HepG2 (cell line): ENCODE measurements around the gene CALCA.

Experiments used
- CREB3 ChIP-seq: sonication (generic); formaldehyde crosslinking; IDR thresholded peaks from 2 replicates; pipeline ENCODE4 v1.5.0; 2020; ENCODE audit warnings: missing genetic modification reagents
- HNF4A ChIP-seq: sonication (generic); formaldehyde crosslinking; IDR thresholded peaks from 2 replicates; pipeline ENCODE4 v1.4.0; 2020; ENCODE audit warnings: missing genetic modification reagents
- MAX ChIP-seq: IDR thresholded peaks from 2 replicates; pipeline ENCODE4 v1.6.1; 2012; ENCODE audit warnings: inconsistent platforms
- MBNL3 ChIP-seq: fragments of 250-450 bp; sonication (Bioruptor Pico); conservative IDR thresholded peaks from 2 replicates; pipeline ENCODE4 v1.8.0; 2022; ENCODE audit warnings: mild to moderate bottlenecking, inconsistent platforms
- PAX8 ChIP-seq: sonication (generic); formaldehyde crosslinking; IDR thresholded peaks from 2 replicates; pipeline ENCODE4 v1.8.0; 2022; ENCODE audit warnings: mild to moderate bottlenecking, missing genetic modification reagents, borderline replicate concordance
- POLR2AphosphoS5 ChIP-seq: IDR thresholded peaks from 2 replicates; pipeline ENCODE4 v1.6.1; 2012; ENCODE audit warnings: low read depth, low read length
- ZNF296 ChIP-seq: sonication (generic); formaldehyde crosslinking; conservative IDR thresholded peaks from 2 replicates; pipeline ENCODE4 v1.5.0; 2020; ENCODE audit warnings: mild to moderate bottlenecking, missing genetic modification reagents
- ZNF550 ChIP-seq: sonication (generic); formaldehyde crosslinking; IDR thresholded peaks from 2 replicates; pipeline ENCODE4 v1.4.0; 2020; ENCODE audit warnings: mild to moderate bottlenecking, missing genetic modification reagents, borderline replicate concordance
- TF ChIP-seq, protein P1 (sequence below): sonication (generic); formaldehyde crosslinking; IDR thresholded peaks from 2 replicates; pipeline ENCODE4 v1.5.0; 2020; ENCODE audit warnings: mild to moderate bottlenecking, missing genetic modification reagents

DNA sequence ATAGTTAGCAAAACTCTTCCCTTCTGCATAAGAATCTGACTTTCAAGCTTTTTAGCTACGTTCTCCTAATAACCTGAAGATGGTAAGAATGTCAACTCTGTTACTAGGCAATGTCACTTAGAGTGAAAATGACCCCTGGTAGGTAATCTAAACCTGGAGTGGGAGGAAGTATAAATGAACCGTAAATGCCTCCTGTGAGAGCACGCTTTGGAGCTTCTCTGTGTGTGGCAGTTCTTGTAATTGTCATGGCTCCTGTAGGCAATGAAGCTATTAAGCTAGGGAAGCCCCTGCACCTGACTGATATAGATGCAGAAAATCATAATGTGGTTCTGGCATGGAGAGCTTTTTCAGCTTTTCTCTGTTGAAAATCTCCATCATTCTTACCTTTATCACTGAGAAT lies 29.4 kb downstream of the CALCA start:
- no peak for TF ChIP-seq PAX8 (CRISPR knock-in tag)
- TF ChIP-seq CREB3 (CRISPR knock-in tag) = no peak
- TF ChIP-seq POLR2AphosphoS5 = no peak
- TF ChIP-seq, protein P1, sequence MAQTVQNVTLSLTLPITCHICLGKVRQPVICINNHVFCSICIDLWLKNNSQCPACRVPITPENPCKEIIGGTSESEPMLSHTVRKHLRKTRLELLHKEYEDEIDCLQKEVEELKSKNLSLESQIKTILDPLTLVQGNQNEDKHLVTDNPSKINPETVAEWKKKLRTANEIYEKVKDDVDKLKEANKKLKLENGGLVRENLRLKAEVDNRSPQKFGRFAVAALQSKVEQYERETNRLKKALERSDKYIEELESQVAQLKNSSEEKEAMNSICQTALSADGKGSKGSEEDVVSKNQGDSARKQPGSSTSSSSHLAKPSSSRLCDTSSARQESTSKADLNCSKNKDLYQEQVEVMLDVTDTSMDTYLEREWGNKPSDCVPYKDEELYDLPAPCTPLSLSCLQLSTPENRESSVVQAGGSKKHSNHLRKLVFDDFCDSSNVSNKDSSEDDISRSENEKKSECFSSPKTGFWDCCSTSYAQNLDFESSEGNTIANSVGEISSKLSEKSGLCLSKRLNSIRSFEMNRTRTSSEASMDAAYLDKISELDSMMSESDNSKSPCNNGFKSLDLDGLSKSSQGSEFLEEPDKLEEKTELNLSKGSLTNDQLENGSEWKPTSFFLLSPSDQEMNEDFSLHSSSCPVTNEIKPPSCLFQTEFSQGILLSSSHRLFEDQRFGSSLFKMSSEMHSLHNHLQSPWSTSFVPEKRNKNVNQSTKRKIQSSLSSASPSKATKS (CRISPR knock-in tag) = no peak
- TF ChIP-seq ZNF296 (CRISPR knock-in tag) = no peak
- no peak for TF ChIP-seq ZNF550 (CRISPR knock-in tag)
- no peak for TF ChIP-seq MBNL3 (CRISPR knock-in tag)
- no peak for TF ChIP-seq HNF4A (CRISPR knock-in tag)
- TF ChIP-seq MAX = no peak
